ENCODE results near the gene LTBP2. TPM values are rescaled to one million over a fixed set of nuclear protein-coding genes. Genes with fewer than 3 reads are reported as not detected.

The LTBP2 gene
- polyA plus RNA-seq, 3 donors = 2.4 to 4.4 (median 2.9) TPM

Other genes starting within 250 kb of the LTBP2 start
- gene SYNDIG1L, start 186.0 kb downstream of the LTBP2 start, polyA plus RNA-seq (ENCODE audit: insufficient read length in 3 of 3) = under 1 TPM; 0.23 to 0.31 (median 0.30) TPM
- gene NPC2, start 118.9 kb downstream of the LTBP2 start, polyA plus RNA-seq (ENCODE audit: insufficient read length in 3 of 3) = 100 to 1,000 TPM; 311 to 336 (median 311) TPM
- gene ISCA2, start 118.5 kb downstream of the LTBP2 start, polyA plus RNA-seq (ENCODE audit: insufficient read length in 3 of 3) = 10 to 100 TPM; 40.2 to 42.7 (median 41.7) TPM
- 10 to 100 TPM; 33.1 to 38.4 (median 33.3) TPM for gene AREL1, start 100.8 kb upstream of the LTBP2 start, polyA plus RNA-seq (ENCODE audit: insufficient read length in 3 of 3)
- gene FCF1, start 100.9 kb upstream of the LTBP2 start, polyA plus RNA-seq (ENCODE audit: insufficient read length in 3 of 3) = 10 to 100 TPM; 53.5 to 59.5 (median 56.0) TPM
- gene YLPM1, start 151.1 kb upstream of the LTBP2 start, polyA plus RNA-seq (ENCODE audit: insufficient read length in 3 of 3) = 100 to 1,000 TPM in 1 of 3 donors, 10 to 100 TPM in 2; 89.4 to 110 (median 94.0) TPM

All from renal pelvis (tissue), 3 donors.